GM23338 (cell line): Measurements from ENCODE around the gene MAPK4. TPM values are rescaled to one million over a fixed set of nuclear protein-coding genes. Genes with fewer than 3 reads are reported as not detected.

Experiments used
- ATAC-seq: fragments of 200-7000 bp; cut with Tn5 transposase; 3 replicates; pipeline ENCODE4 v1.9.1; 2020
- DNase-seq: peaks from one replicate; pipeline ENCODE4 v3.0.0-alpha.2; 2015; ENCODE audit warnings: low spot score
- H2AFZ ChIP-seq: fragments of 200-600 bp; sonication (generic); 2 replicates; pipeline ENCODE4 v1.8.0; 2016; ENCODE audit warnings: antibody characterized with exemption, mild to moderate bottlenecking, moderate library complexity
- H3F3A ChIP-seq: fragments of 200-600 bp; sonication (generic); replicated peaks from 2 replicates; pipeline ENCODE4 v1.8.0; 2017; ENCODE audit warnings: antibody characterized with exemption, mixed run types, low read depth
- H3K27ac ChIP-seq: fragments of 200-600 bp; sonication (generic); 2 replicates; pipeline ENCODE4 v1.6.1; 2016; ENCODE audit warnings: low read depth
- H3K27me3 ChIP-seq: fragments of 200-600 bp; sonication (generic); 2 replicates; pipeline ENCODE4 v1.8.0; 2016; ENCODE audit warnings: mild to moderate bottlenecking, mixed run types, moderate library complexity; ENCODE audit not compliant: insufficient read depth
- H3K36me3 ChIP-seq: fragments of 200-600 bp; sonication (generic); 2 replicates; pipeline ENCODE4 v1.8.0; 2016; ENCODE audit warnings: mild to moderate bottlenecking; ENCODE audit not compliant: insufficient read depth
- H3K4me1 ChIP-seq: fragments of 200-600 bp; sonication (generic); 2 replicates; pipeline ENCODE4 v1.8.0; 2016; ENCODE audit warnings: mild to moderate bottlenecking, moderate library complexity; ENCODE audit not compliant: insufficient read depth
- H3K4me2 ChIP-seq: fragments of 200-600 bp; sonication (generic); 2 replicates; pipeline ENCODE4 v1.7.1; 2017; ENCODE audit warnings: mixed run types
- H3K4me3 ChIP-seq: fragments of 200-600 bp; sonication (generic); 2 replicates; pipeline ENCODE4 v1.6.1; 2016; ENCODE audit warnings: mixed run types
- H3K79me2 ChIP-seq: fragments of 200-600 bp; sonication (generic); replicated peaks from 2 replicates; pipeline ENCODE4 v1.8.0; 2017; ENCODE audit warnings: mild to moderate bottlenecking; ENCODE audit not compliant: insufficient read depth
- H3K9me2 ChIP-seq: fragments of 200-600 bp; sonication (generic); 2 replicates; pipeline ENCODE4 v1.8.0; 2017; ENCODE audit not compliant: insufficient read depth
- H4K20me1 ChIP-seq: fragments of 200-600 bp; sonication (generic); replicated peaks from 2 replicates; pipeline ENCODE4 v1.8.0; 2017; ENCODE audit warnings: mild to moderate bottlenecking; ENCODE audit not compliant: insufficient read depth
- H3K27ac Mint-ChIP-seq: 2 replicates; pipeline ENCODE4 v1.8.0; 2020; ENCODE audit warnings: inconsistent platforms, mild to moderate bottlenecking, moderate library complexity, mixed read lengths
- H3K27me3 Mint-ChIP-seq: 3 replicates; pipeline ENCODE4 v1.8.0; 2022; ENCODE audit warnings: low read depth, mild to moderate bottlenecking, moderate library complexity, mixed read lengths, inconsistent platforms; ENCODE audit not compliant: insufficient read depth, poor library complexity
- H3K36me3 Mint-ChIP-seq: 3 replicates; pipeline ENCODE4 v1.8.0; 2021; ENCODE audit warnings: low read depth, mild to moderate bottlenecking, inconsistent platforms, moderate library complexity, mixed read lengths
- H3K4me1 Mint-ChIP-seq: 3 replicates; pipeline ENCODE4 v1.8.0; 2020; ENCODE audit warnings: mild to moderate bottlenecking, inconsistent platforms, mixed read lengths
- H3K4me3 Mint-ChIP-seq: 3 replicates; pipeline ENCODE4 v1.8.0; 2021; ENCODE audit warnings: moderate library complexity, mild to moderate bottlenecking, inconsistent platforms, mixed read lengths
- H3K9me3 Mint-ChIP-seq: 3 replicates; pipeline ENCODE4 v1.8.0; 2020; ENCODE audit warnings: moderate library complexity, mild to moderate bottlenecking, inconsistent platforms, mixed read lengths
- CREB1 ChIP-seq: fragments of 250-450 bp; sonication (Bioruptor Pico); IDR thresholded peaks from 2 replicates; pipeline ENCODE4 v1.5.0; 2020; ENCODE audit warnings: low read depth, mild to moderate bottlenecking, moderate library complexity
- CTCF ChIP-seq, 2 experiments: fragments of 200-600 bp in 1 of 2; sonication (generic) in 1 of 2; conservative IDR thresholded peaks; 2 replicates each; pipeline versions ENCODE4 v1.5.1 to v1.6.1; 2016 to 2017; ENCODE audit warnings: antibody characterized with exemption in 2 of 2, low read depth in 2 of 2, mild to moderate bottlenecking in 2 of 2, moderate library complexity in 1 of 2
- ETS1 ChIP-seq: IDR thresholded peaks from 2 replicates; pipeline ENCODE4 v1.6.1; 2016; ENCODE audit warnings: antibody characterized with exemption
- EZH2 ChIP-seq: fragments of 200-600 bp; sonication (generic); IDR thresholded peaks from one replicate; pipeline ENCODE4 v1.8.0; 2017; ENCODE audit warnings: antibody characterized with exemption, mild to moderate bottlenecking, low read depth; ENCODE audit not compliant: unreplicated experiment
- EZH2phosphoT487 ChIP-seq: fragments of 200-600 bp; sonication (generic); IDR thresholded peaks from one replicate; pipeline ENCODE4 v1.8.1; 2018; ENCODE audit warnings: antibody characterized with exemption; ENCODE audit not compliant: unreplicated experiment
- JUNB ChIP-seq: IDR thresholded peaks from one replicate; pipeline ENCODE4 v1.6.1; 2016; ENCODE audit warnings: antibody characterized with exemption; ENCODE audit not compliant: unreplicated experiment
- NANOG ChIP-seq: IDR thresholded peaks from 2 replicates; pipeline ENCODE4 v1.6.1; 2016; ENCODE audit warnings: antibody characterized with exemption, borderline replicate concordance
- POLR2AphosphoS5 ChIP-seq: IDR thresholded peaks from 2 replicates; pipeline ENCODE4 v1.6.1; 2016; ENCODE audit warnings: antibody characterized with exemption, low read depth
- STAT1 ChIP-seq: IDR thresholded peaks from one replicate; pipeline ENCODE4 v1.6.1; 2016; ENCODE audit warnings: antibody characterized with exemption; ENCODE audit not compliant: unreplicated experiment
- ZNF114 ChIP-seq: fragments of 250-450 bp; sonication (Bioruptor Pico); IDR thresholded peaks from 2 replicates; pipeline ENCODE4 v1.5.0; 2020; ENCODE audit warnings: mild to moderate bottlenecking, moderate library complexity
- ZNF331 ChIP-seq: fragments of 250-450 bp; sonication (Bioruptor Pico); IDR thresholded peaks from 2 replicates; pipeline ENCODE4 v1.5.0; 2020; ENCODE audit warnings: low read depth, mild to moderate bottlenecking, moderate library complexity
- ZNF462 ChIP-seq: fragments of 250-450 bp; sonication (Bioruptor Pico); IDR thresholded peaks from 2 replicates; pipeline ENCODE4 v1.5.0; 2020; ENCODE audit warnings: mild to moderate bottlenecking, moderate library complexity
- polyA plus RNA-seq: library from polyadenylated mRNA; unstranded; fragments of >200 nt; fragmentation: Nextera tagmentation; extraction: Ambion mirVana; gene quantifications from 2 replicates; pipeline ENCODE4 v1.2.1, GENCODE V29; 2016
- total RNA-seq: library from RNA; depleted of rRNA; stranded (reverse); fragments of >200 nt; shearing (Covaris generic); gene quantifications from 2 replicates; pipeline ENCODE4 v1.2.3, GENCODE V29; 2014

MAPK4 gene
- total and polyA plus RNA-seq, 2 experiments from 2014 or later: 1.3 to 4.4 TPM

GRCh38 chr18:50629148-50629631 is 69.3 kb downstream of the MAPK4 start (continued):
- TF ChIP-seq JUNB: no peak
- TF ChIP-seq NANOG: no peak
- no peak for TF ChIP-seq EZH2phosphoT487
- TF ChIP-seq STAT1: no peak
- no peak for TF ChIP-seq CREB1
- TF ChIP-seq CTCF (conservative IDR thresholded peaks at IDR 0.05; ENCODE audit: low read depth in 2 of 2): no peak
- TF ChIP-seq POLR2AphosphoS5: no peak

- Histone ChIP-seq H3K4me3 (no peak overlapping the region), H3K9me2 (peaks cover 12% of the 10 kb centered on the region; the same call in 1 of the 2 replicates), H3F3A (no peaks in the 10 kb centered on the region), H3K27ac (no peak overlapping the region), H3K4me2 (no peak overlapping the region), H3K36me3 (no peaks in the 10 kb centered on the region), H3K27me3 (no peaks in the 10 kb centered on the region), H3K4me1 (no peaks in the 10 kb centered on the region), H3K79me2 (no peaks in the 10 kb centered on the region), H2AFZ (no peak overlapping the region), H4K20me1 (no peaks in the 10 kb centered on the region)
- ATAC-seq (no peak), DNase-seq (no peak)
- H3K4me1 Mint-ChIP-seq: peaks cover 22% of the 10 kb centered on the region
- no peak overlapping the region for H3K4me3 Mint-ChIP-seq
- H3K27me3 Mint-ChIP-seq: peaks cover 11% of the 10 kb centered on the region
- H3K27ac Mint-ChIP-seq: no peak overlapping the region
- no peaks in the 10 kb centered on the region for H3K36me3 Mint-ChIP-seq
- H3K9me3 Mint-ChIP-seq: no peaks in the 10 kb centered on the region
- TF ChIP-seq ZNF114 (no peak), JUNB (no peak), ZNF331 (no peak), ETS1 (no peak), STAT1 (no peak), EZH2 (no peak), POLR2AphosphoS5 (no peak), EZH2phosphoT487 (no peak), NANOG (no peak), ZNF462 (no peak), CREB1 (no peak), CTCF (conservative IDR thresholded peaks at IDR 0.05; ENCODE audit: low read depth in 2 of 2) (no peak)
Measured at GRCh38 chr18:50630895-50631294, 71.0 kb downstream of the MAPK4 start.
